ENCODE results near the gene ATP6V1G3.
"Not testable (repeated sequence)": the region's sequence is repeated elsewhere in the genome, so short reads cannot be mapped to it uniquely, and the experiment has no call there.

The ATP6V1G3 gene

GRCh38 chr1:198496216-198497143 is 44.0 kb downstream of the ATP6V1G3 start:
- no peak for DNase-seq

DNA sequence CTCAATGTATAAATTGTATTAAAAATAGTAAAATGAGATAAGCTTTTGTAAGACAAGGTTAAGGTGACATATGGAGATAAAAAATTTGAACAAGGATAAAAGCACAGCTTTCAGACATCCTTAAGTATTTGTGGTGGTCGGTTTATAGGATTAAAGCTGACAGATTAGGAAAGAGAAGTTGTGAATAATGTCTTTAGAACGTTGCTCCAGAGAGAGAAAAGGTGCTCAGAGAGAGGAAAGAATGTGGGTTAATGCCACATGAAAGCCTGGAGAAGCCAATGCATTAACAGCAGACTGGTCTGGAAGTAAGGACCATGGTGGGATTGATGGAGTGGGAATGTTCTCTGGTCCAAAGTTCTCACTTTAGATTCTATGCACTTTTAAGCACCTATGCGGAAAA is 44.8 kb downstream of the ATP6V1G3 start:
- DNase-seq = no peak

- no peak for DNase-seq
Observed at GRCh38 chr1:198494658-198495103, 45.8 kb downstream of the ATP6V1G3 start.

DNA sequence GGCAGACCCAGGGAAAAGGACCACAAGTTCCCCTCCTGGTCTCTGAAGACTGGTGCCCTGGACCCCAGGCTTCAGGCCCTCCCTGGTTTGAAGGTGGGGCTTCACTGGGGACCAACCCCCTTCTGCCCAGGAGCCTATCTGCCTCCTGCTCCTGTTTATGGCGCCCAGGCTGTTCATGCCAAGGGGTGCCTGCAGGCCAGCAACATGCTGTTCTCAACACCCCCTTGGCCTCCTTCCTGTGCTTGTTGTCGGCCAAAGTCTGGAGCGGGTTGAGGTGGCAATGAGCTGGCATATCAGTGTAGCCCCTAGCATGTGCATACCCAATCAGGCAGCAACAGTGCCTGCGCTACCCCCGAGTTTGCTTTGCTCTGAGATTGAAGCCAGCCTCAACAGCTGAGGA is 46.3 kb downstream of the ATP6V1G3 start:
- no peak for DNase-seq

DNA sequence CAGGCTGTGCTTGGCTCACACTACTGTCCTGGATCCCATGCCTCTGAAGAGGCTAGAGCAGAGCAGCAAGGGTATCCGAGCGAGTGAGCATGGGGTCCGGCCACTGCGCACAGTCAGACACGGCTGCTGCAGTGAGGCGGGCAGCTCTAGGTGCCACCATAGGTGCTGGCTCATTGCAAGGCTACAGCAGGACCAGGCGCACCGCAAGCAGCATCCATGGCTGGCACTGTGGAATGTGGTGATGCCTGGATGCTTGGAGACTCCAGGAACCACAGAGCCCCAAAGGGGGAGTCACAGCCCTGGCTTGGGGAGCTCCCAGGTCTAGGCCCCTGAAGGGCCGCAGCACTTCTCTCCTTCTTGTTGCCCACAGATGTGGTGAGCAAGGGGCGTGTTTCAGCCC is 47.2 kb downstream of the ATP6V1G3 start:
- no peak for DNase-seq

GRCh38 chr1:198492872-198493271 is 47.6 kb downstream of the ATP6V1G3 start:
- DNase-seq = no peak

GRCh38 chr1:198491596-198491995 is 48.9 kb downstream of the ATP6V1G3 start:
- DNase-seq = no peak

- DNase-seq = no peak
Observed at GRCh38 chr1:198491028-198491427, 49.5 kb downstream of the ATP6V1G3 start.

GRCh38 chr1:198490224-198490623 is 50.3 kb downstream of the ATP6V1G3 start:
- DNase-seq = no peak

- no peak for DNase-seq
Observed at GRCh38 chr1:198486903-198487302, 53.6 kb downstream of the ATP6V1G3 start.

GRCh38 chr1:198483645-198484044 is 56.8 kb downstream of the ATP6V1G3 start:
- no peak for DNase-seq

GRCh38 chr1:198483006-198483405 is 57.5 kb downstream of the ATP6V1G3 start:
- DNase-seq = no peak

GRCh38 chr1:198481661-198482060 is 58.8 kb downstream of the ATP6V1G3 start:
- DNase-seq = no peak

DNA sequence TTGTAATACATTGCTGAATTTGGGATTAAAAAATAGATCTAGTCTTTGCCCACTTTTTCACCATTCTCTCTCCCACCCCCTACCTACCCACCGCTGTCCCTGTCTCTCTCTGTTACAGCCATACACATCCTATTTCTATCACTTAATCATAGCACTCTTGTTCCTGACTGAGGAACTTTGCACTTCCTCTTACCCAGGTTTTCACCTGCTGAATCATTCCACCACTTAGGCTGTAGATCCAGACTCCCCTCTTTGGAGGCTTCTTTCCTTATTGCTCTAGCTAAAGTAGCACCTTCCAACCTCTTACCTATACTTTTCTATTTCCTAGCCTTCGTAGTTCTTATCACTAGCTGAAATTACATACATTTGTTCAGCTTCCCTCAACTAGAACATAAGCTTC is 59.6 kb downstream of the ATP6V1G3 start:
- no peak for DNase-seq

GRCh38 chr1:198477354-198477753 is 63.1 kb downstream of the ATP6V1G3 start:
- not testable (repeated sequence) for DNase-seq
